Dendritic cell treated with granulocyte-macrophage colony-stimulating factor and Interleukin-4, amounts not matched to agents 40 ng/mL and 50 ng/mL, for 4 days (primary cell): ENCODE results near the gene ARAF.

Source experiments
- H3K27ac Mint-ChIP-seq: one replicate; pipeline ENCODE4 v1.8.0; 2022; ENCODE audit warnings: mild to moderate bottlenecking, mixed read lengths
- H3K27me3 Mint-ChIP-seq: one replicate; pipeline ENCODE4 v1.8.0; 2022; ENCODE audit warnings: mild to moderate bottlenecking, mixed read lengths
- H3K36me3 Mint-ChIP-seq: one replicate; pipeline ENCODE4 v1.8.0; 2022; ENCODE audit warnings: low read depth, mixed read lengths
- H3K4me1 Mint-ChIP-seq: one replicate; pipeline ENCODE4 v1.8.0; 2022; ENCODE audit warnings: low read depth, mixed read lengths
- H3K4me3 Mint-ChIP-seq: one replicate; pipeline ENCODE4 v1.8.0; 2022; ENCODE audit warnings: mild to moderate bottlenecking, moderate library complexity, mixed read lengths
- H3K9me3 Mint-ChIP-seq: one replicate; pipeline ENCODE4 v1.8.0; 2022; ENCODE audit warnings: mixed read lengths
- intact Hi-C: fragments of 100-400 bp; cut with micrococcal nuclease; formaldehyde crosslinking; loops from one replicate; pipeline ENCODE4 v1.15.0; 2022

ARAF gene

GRCh38 chrX:47610511-47610910 is 49.5 kb downstream of the ARAF start:
- peaks cover 33% of the 10 kb centered on the region for H3K4me1 Mint-ChIP-seq
- peaks cover 4% of the 10 kb centered on the region for H3K27me3 Mint-ChIP-seq
- no peaks in the 10 kb centered on the region for H3K36me3 Mint-ChIP-seq
- H3K9me3 Mint-ChIP-seq = no peaks in the 10 kb centered on the region
- no peak overlapping the region for H3K4me3 Mint-ChIP-seq
- H3K27ac Mint-ChIP-seq = no peak overlapping the region
- intact Hi-C loops = no loop called here

- H3K4me1 Mint-ChIP-seq = peaks cover 30% of the 10 kb centered on the region
- intact Hi-C loops = no loop called here
- no peaks in the 10 kb centered on the region for H3K9me3 Mint-ChIP-seq
- H3K4me3 Mint-ChIP-seq = no peak overlapping the region
- no peaks in the 10 kb centered on the region for H3K36me3 Mint-ChIP-seq
- H3K27me3 Mint-ChIP-seq = peaks cover 8% of the 10 kb centered on the region
- H3K27ac Mint-ChIP-seq = no peak overlapping the region
Observed at GRCh38 chrX:47611489-47611888, 50.5 kb downstream of the ARAF start.

GRCh38 chrX:47611926-47612325 is 50.9 kb downstream of the ARAF start:
- Mint-ChIP-seq H3K4me3 (no peak overlapping the region), H3K4me1 (peaks cover 30% of the 10 kb centered on the region), H3K9me3 (no peaks in the 10 kb centered on the region), H3K36me3 (no peaks in the 10 kb centered on the region), H3K27ac (no peak overlapping the region), H3K27me3 (peaks cover 13% of the 10 kb centered on the region)
- intact Hi-C loops = no loop called here

GRCh38 chrX:47612418-47612817 is 51.4 kb downstream of the ARAF start:
- H3K27me3 Mint-ChIP-seq = peaks cover 16% of the 10 kb centered on the region
- no peak overlapping the region for H3K27ac Mint-ChIP-seq
- no peaks in the 10 kb centered on the region for H3K9me3 Mint-ChIP-seq
- no peaks in the 10 kb centered on the region for H3K36me3 Mint-ChIP-seq
- intact Hi-C loops = no loop called here
- H3K4me1 Mint-ChIP-seq = peaks cover 30% of the 10 kb centered on the region
- H3K4me3 Mint-ChIP-seq = no peak overlapping the region

GRCh38 chrX:47613082-47613481 is 52.1 kb downstream of the ARAF start:
- peaks cover 26% of the 10 kb centered on the region for H3K4me1 Mint-ChIP-seq
- no peaks in the 10 kb centered on the region for H3K9me3 Mint-ChIP-seq
- H3K27me3 Mint-ChIP-seq = peaks cover 22% of the 10 kb centered on the region
- H3K4me3 Mint-ChIP-seq = no peak overlapping the region
- H3K27ac Mint-ChIP-seq = no peak overlapping the region
- intact Hi-C loops = no loop called here
- H3K36me3 Mint-ChIP-seq = no peaks in the 10 kb centered on the region

GRCh38 chrX:47614618-47615017 is 53.6 kb downstream of the ARAF start:
- peaks cover 11% of the 10 kb centered on the region for H3K4me1 Mint-ChIP-seq
- no peak overlapping the region for H3K27ac Mint-ChIP-seq
- no peaks in the 10 kb centered on the region for H3K36me3 Mint-ChIP-seq
- H3K9me3 Mint-ChIP-seq = no peaks in the 10 kb centered on the region
- intact Hi-C loops = no loop called here
- H3K4me3 Mint-ChIP-seq = no peak overlapping the region
- H3K27me3 Mint-ChIP-seq = peaks cover 32% of the 10 kb centered on the region

- H3K9me3 Mint-ChIP-seq = no peaks in the 10 kb centered on the region
- no peak overlapping the region for H3K27ac Mint-ChIP-seq
- peaks cover 22% of the 10 kb centered on the region for H3K4me1 Mint-ChIP-seq
- intact Hi-C loops = no loop called here
- peak overlapping the region; percentile 60 for H3K4me3 Mint-ChIP-seq
- H3K27me3 Mint-ChIP-seq = peaks cover 35% of the 10 kb centered on the region
- no peaks in the 10 kb centered on the region for H3K36me3 Mint-ChIP-seq
Observed at GRCh38 chrX:47618923-47619485, 58.0 kb downstream of the ARAF start.

GRCh38 chrX:47619486-47620302 is 58.7 kb downstream of the ARAF start, which contains the start of gene SYN1:
Gene SYN1, minus strand, starts transcription at chrX:47619857. Its CDS starts 129 bp downstream, at chrX:47619728.
- peaks cover 33% of the 10 kb centered on the region for H3K27me3 Mint-ChIP-seq
- no peak within 1 kb of the TSS for H3K27ac Mint-ChIP-seq
- H3K4me3 Mint-ChIP-seq = peak within 1 kb of the TSS; percentile 60
- peaks cover 2% of the 10 kb centered on the region for H3K36me3 Mint-ChIP-seq
- intact Hi-C loops = no loop called here
- no peaks in the 10 kb centered on the region for H3K9me3 Mint-ChIP-seq
- peaks cover 27% of the 10 kb centered on the region for H3K4me1 Mint-ChIP-seq

GRCh38 chrX:47620303-47620685 is 59.3 kb downstream of the ARAF start:
- H3K27me3 Mint-ChIP-seq = peaks cover 33% of the 10 kb centered on the region
- H3K4me3 Mint-ChIP-seq = no peak overlapping the region
- no peaks in the 10 kb centered on the region for H3K9me3 Mint-ChIP-seq
- no peak overlapping the region for H3K27ac Mint-ChIP-seq
- intact Hi-C loops = no loop called here
- H3K4me1 Mint-ChIP-seq = peaks cover 33% of the 10 kb centered on the region
- peaks cover 8% of the 10 kb centered on the region for H3K36me3 Mint-ChIP-seq
